ENCODE results near the gene RPS2.

- TF ChIP-seq CTCF (IDR thresholded peaks at IDR 0.05; ENCODE audit: low read length): no peak
- TF ChIP-seq EZH2 (IDR thresholded peaks at IDR 0.05; ENCODE audit: borderline replicate concordance, low read length): no peak
These were observed 27.6 kb downstream of the RPS2 start for GRCh38 chr16:1936945-1937479.

Data from OCI-LY1 (cell line).